Immature natural killer cell (primary cell): ENCODE results near the gene OCSTAMP. TPM values are rescaled to one million over a fixed set of nuclear protein-coding genes. Genes with fewer than 3 reads are reported as not detected.

ENCODE experiments used
- DNase-seq, 3 donors: peaks; one replicate each; pipeline ENCODE4 v3.0.0; 2022; ENCODE audit warnings: mixed read lengths in 1 of 3
- H3K27ac Mint-ChIP-seq, 6 donors: one replicate each; pipeline ENCODE4 v1.8.0; 2020; ENCODE audit warnings: mixed read lengths in 6 of 6, mild to moderate bottlenecking in 5 of 6, inconsistent platforms in 4 of 6, moderate library complexity in 3 of 6
- H3K27me3 Mint-ChIP-seq, 3 donors: one replicate each; pipeline ENCODE4 v1.8.0; 2020 to 2021; ENCODE audit warnings: low read depth in 3 of 3, mild to moderate bottlenecking in 3 of 3, mixed read lengths in 3 of 3, moderate library complexity in 3 of 3, inconsistent platforms in 1 of 3
- H3K36me3 Mint-ChIP-seq, 3 donors: one replicate each; pipeline ENCODE4 v1.8.0; 2020; ENCODE audit warnings: mixed read lengths in 3 of 3, inconsistent platforms in 2 of 3, mild to moderate bottlenecking in 2 of 3
- H3K4me1 Mint-ChIP-seq, 2 donors: one replicate each; pipeline ENCODE4 v1.8.0; 2020; ENCODE audit warnings: inconsistent platforms in 2 of 2, mild to moderate bottlenecking in 2 of 2, mixed read lengths in 2 of 2, moderate library complexity in 1 of 2
- H3K4me3 Mint-ChIP-seq, 5 donors: one replicate each; pipeline ENCODE4 v1.8.0; 2020; ENCODE audit warnings: mild to moderate bottlenecking in 5 of 5, mixed read lengths in 5 of 5, inconsistent platforms in 3 of 5, moderate library complexity in 3 of 5
- H3K9me3 Mint-ChIP-seq, 6 donors: one replicate each; pipeline ENCODE4 v1.8.0; 2020; ENCODE audit warnings: mild to moderate bottlenecking in 6 of 6, mixed read lengths in 6 of 6, inconsistent platforms in 4 of 6, moderate library complexity in 3 of 6
- polyA plus RNA-seq, 3 donors: library from polyadenylated mRNA; unstranded; fragments of 300-500 nt; fragmentation: Illumina TruSeq; gene quantifications; one replicate each; pipeline ENCODE4 v1.2.3, GENCODE V29; 2021

OCSTAMP gene
- polyA plus RNA-seq, 3 donors from 2014 or later, result not detected

DNA sequence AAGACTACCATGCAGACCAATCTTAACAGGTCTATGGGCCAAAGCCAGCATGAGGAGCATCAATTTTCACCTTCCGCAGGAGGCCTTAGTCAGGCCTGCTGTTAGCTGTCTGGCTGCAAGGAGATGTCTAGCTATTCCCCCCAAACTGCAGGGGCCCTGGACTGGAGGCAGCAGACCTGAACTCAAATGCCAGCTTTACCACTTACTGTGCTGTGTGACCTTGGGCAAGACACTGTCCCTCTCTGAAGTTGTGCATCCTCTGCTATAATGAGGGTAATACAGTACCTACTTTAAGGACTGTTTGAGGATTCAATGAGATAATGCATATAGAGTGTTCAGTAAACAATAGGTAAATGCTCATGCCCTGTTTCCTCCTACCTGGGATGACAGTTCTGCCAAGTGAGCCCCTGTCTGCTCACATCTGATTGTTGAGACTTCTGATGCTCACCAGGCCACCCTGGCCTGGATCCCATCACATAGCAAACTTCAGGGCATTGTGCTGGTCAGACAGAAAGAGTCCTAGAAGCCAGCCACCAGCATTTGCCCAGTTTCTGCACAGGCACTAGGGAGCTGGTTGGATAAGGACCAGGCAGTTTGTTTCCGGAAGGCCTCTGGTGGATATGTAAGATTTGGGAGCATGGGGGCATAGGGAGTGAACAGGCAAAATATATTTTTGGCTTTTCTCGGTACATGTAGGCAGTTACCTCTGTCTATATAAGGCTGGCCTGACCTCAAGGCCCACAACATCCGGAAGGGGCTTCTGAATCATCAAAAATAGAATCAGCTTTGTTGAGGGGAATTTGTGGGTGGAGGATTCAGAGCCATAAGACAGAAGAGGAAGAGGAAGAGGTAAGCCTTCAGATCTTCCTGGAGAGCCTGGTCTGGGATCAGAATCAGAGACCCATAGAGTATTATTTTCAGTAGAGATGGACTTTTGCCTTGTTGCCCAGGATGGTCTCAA, 2.3 kb upstream of the OCSTAMP start:
- peak overlapping the region; percentile 54 to 81 (median 69) for H3K4me3 Mint-ChIP-seq
- peak overlapping the region in 5 of 6 donors; percentile 22 to 74 (median 56) for H3K27ac Mint-ChIP-seq
- H3K27me3 Mint-ChIP-seq, result no peaks in the 10 kb centered on the region
- H3K36me3 Mint-ChIP-seq, result no peaks in the 10 kb centered on the region
- peak in 2 of 3 donors; percentile 25 to 29 for DNase-seq
- peaks cover 21 to 31% of the 10 kb centered on the region in 2 donors for H3K4me1 Mint-ChIP-seq
- no peaks in the 10 kb centered on the region for H3K9me3 Mint-ChIP-seq

GRCh38 chr20:46551522-46552381, 1.3 kb upstream of the OCSTAMP start:
- no peaks in the 10 kb centered on the region for H3K36me3 Mint-ChIP-seq
- no peaks in the 10 kb centered on the region for H3K27me3 Mint-ChIP-seq
- DNase-seq, result no peak
- no peak overlapping the region for H3K27ac Mint-ChIP-seq
- peaks cover 21 to 31% of the 10 kb centered on the region in 2 donors for H3K4me1 Mint-ChIP-seq
- peak overlapping the region in 2 of 5 donors; percentile 54 to 60 for H3K4me3 Mint-ChIP-seq
- H3K9me3 Mint-ChIP-seq, result no peaks in the 10 kb centered on the region

DNA sequence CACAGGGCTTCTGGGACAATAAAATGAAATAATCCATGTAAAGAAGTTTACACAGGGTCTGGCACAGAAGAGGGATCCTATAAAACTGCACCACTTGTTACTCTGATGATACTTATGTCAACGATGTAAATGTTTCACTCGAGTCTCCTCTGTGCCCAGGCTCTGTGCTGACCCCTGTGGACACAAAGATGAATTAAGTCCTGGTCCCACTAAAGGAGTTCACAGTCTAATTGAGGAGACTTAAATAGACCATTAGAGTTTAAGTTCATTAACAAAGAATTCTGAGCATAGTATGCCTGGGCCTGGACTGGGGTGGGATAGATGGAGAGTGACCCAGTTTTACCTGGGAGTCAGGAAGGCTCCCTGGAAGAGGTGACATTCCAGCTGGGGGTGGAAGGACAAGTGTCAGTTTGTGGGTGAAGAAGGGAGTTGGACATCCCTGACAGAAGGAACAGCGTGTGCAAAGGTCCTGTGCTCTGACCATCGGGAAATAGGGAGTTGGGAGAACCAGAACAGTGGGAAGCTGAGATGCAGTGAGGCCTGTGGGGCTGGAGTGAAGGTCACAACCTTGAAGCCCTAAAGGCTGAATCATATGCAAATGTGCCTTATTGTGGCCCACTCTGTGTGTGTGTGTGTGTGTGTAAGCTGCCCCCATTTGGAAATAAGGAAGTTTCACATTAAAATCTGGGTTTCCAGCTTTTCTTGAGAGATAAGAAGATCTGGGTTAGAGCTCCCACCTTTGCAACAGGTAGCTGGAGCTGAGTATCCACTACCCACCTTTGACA, 1.1 kb downstream of the OCSTAMP start:
- Mint-ChIP-seq H3K4me1 (peaks cover 30 to 35% of the 10 kb centered on the region in 2 donors), H3K9me3 (no peaks in the 10 kb centered on the region), H3K27me3 (no peaks in the 10 kb centered on the region), H3K27ac (no peak overlapping the region), H3K36me3 (no peaks in the 10 kb centered on the region), H3K4me3 (no peak overlapping the region)
- no peak for DNase-seq

DNA sequence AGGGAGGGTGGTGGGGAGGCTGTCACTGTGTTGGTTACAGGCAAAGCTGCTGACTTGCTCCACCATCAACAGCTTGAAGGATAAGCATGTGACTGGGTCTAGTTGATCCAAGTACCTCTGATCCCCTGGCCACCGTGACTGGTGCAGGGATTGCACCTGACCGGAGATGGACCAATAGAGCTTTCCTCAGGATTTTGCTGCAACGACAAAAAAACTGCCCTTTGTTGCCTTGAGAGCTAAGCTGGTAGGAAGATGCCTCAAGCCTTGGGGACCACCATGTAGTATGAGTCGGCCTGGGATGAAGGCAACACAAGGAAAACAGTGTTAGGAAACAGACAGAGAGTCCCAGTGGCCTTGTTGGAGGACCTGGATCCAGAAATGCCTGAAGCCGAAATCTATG, 1.8 kb downstream of the OCSTAMP start:
- no peak overlapping the region for H3K27ac Mint-ChIP-seq
- H3K4me3 Mint-ChIP-seq, result no peak overlapping the region
- no peak for DNase-seq
- no peaks in the 10 kb centered on the region for H3K9me3 Mint-ChIP-seq
- no peaks in the 10 kb centered on the region for H3K36me3 Mint-ChIP-seq
- no peaks in the 10 kb centered on the region for H3K27me3 Mint-ChIP-seq
- H3K4me1 Mint-ChIP-seq, result peaks cover 30 to 35% of the 10 kb centered on the region in 2 donors

DNA sequence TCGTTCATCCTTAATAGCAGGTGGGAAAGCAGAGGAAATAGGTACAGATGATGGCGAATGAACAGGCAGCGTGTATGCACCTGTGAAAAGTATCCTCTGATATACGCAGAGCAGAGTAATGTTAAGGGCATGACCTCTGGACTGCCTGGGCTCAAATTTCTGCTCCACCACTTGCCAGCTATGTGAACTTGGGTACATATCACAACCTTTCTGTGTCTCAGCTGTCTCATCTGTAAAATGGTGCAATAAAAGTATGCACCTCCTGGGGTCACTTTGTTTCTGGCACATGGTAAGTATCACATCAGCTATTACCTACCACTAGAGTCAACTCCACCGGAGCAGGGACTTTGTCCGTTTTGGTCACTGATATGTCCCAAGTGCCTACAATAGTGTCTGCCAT, 2.5 kb downstream of the OCSTAMP start:
- DNase-seq, result no peak
- no peaks in the 10 kb centered on the region for H3K36me3 Mint-ChIP-seq
- no peak overlapping the region for H3K4me3 Mint-ChIP-seq
- H3K9me3 Mint-ChIP-seq, result no peaks in the 10 kb centered on the region
- H3K4me1 Mint-ChIP-seq, result peaks cover 24 to 28% of the 10 kb centered on the region in 2 donors
- no peak overlapping the region for H3K27ac Mint-ChIP-seq
- no peaks in the 10 kb centered on the region for H3K27me3 Mint-ChIP-seq

DNA sequence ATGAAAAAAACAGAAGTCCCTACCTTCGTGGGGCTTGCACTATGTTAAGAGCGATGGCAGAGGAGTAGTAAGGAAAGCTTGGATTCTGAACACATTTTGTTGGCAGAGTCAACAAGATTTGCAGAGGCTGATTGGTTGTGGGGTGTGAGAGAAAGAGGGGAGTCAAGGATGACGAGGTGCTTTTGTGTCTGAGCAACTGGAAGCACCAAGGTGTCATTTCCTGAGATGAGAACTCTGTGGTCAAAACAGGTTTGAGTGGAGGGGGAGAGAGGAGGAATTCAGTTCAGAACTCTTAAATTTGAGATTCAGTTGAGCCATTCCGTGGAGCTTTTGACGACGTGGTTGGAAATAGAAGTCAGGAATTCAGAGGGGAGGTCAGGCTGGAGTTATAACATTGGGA, 3.5 kb downstream of the OCSTAMP start:
- no peak for DNase-seq
- Mint-ChIP-seq H3K27ac (no peak overlapping the region), H3K36me3 (no peaks in the 10 kb centered on the region), H3K4me1 (peaks cover 14 to 17% of the 10 kb centered on the region in 2 donors), H3K27me3 (no peaks in the 10 kb centered on the region), H3K4me3 (no peak overlapping the region), H3K9me3 (no peaks in the 10 kb centered on the region)

DNA sequence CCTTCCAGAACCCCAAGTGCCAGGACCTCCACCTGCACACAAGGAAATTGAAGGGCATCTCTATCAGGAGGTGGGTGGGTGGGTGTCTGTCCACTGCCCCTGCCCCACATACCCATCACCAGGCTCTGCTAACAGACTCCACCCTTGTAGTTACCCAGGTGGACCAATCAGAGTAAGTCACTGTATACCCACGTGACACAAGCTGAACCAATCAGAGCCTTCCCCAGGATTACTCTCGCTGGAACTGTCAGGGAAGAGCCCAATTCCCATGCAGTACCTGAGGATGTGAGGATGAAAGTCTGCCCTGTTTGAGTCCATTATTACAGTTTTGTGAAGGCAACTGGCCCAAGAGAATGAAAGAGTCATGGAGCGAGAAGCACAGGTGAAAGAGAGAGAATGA, 4.2 kb downstream of the OCSTAMP start:
- Mint-ChIP-seq H3K4me3 (no peak overlapping the region), H3K4me1 (peaks cover 9 to 12% of the 10 kb centered on the region in 2 donors), H3K9me3 (no peaks in the 10 kb centered on the region), H3K36me3 (no peaks in the 10 kb centered on the region), H3K27ac (no peak overlapping the region), H3K27me3 (no peaks in the 10 kb centered on the region)
- DNase-seq, result no peak

DNA sequence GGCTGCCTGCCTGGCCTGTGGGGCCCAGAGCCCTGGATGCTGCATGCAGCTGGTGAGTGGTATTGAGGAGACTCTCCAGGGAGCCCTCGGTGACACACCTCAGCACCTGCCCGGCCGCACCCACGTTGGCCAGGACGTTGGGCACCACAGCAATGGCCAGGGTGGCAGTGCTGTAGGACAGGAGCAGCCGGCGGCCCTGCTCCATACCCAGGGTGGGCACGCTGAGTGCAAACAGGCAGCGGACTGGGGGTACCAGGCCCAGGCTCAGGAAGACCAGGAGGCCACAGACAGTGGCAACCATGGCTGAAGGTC, 4.7 kb downstream of the OCSTAMP start:
- Mint-ChIP-seq H3K4me3 (no peak overlapping the region), H3K4me1 (peaks cover 9 to 12% of the 10 kb centered on the region in 2 donors), H3K27me3 (no peaks in the 10 kb centered on the region), H3K9me3 (no peaks in the 10 kb centered on the region), H3K27ac (no peak overlapping the region), H3K36me3 (no peaks in the 10 kb centered on the region)
- DNase-seq, result no peak

DNA sequence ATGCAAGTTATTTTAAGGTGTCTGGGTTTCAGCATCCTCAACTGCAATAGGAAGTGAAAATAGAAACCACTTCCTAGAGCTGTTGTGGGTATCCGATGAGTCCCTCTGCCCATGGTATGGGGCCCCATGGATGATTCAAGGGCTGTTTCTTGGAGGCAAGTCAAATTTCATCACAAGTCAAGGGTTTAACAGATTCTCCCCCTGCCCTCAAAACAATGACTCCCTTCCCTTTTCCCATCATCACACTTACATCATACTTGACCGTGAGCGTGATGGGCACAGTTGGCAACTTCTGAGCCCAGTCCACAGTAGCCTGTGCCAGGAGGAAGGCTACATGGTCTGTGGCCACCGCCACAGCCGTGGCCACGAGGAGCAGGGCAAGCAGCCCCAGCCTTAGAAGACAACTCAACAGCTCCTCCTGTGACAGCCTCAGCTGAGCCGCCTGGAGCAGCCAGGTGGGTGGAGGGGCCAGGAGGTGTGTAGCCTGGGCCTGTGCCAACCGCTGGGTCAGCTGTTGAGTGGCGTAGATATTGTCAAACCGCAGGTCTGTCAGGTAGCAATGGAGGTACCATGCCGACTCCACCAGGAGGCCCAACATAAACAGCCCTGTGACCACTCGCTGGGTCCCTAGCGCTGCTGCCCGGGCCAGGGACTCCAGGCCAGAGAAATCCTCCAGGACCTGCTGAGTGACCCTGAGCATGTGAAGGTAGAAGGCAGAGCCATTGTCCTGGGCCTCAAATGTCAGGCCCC, 5.2 kb downstream of the OCSTAMP start:
- Mint-ChIP-seq H3K4me1 (peaks cover 9 to 12% of the 10 kb centered on the region in 2 donors), H3K27ac (peak overlapping the region in 3 of 6 donors; percentile 16 to 63 (median 56)), H3K36me3 (no peaks in the 10 kb centered on the region), H3K9me3 (no peaks in the 10 kb centered on the region), H3K27me3 (no peaks in the 10 kb centered on the region), H3K4me3 (peak overlapping the region in 4 of 5 donors; percentile 40 to 60 (median 56))
- DNase-seq, result peak; percentile 11 to 20 (median 18)

GRCh38 chr20:46544576-46544975, 5.9 kb downstream of the OCSTAMP start:
- Mint-ChIP-seq H3K27me3 (no peaks in the 10 kb centered on the region), H3K27ac (no peak overlapping the region), H3K36me3 (no peaks in the 10 kb centered on the region), H3K9me3 (no peaks in the 10 kb centered on the region), H3K4me3 (peak overlapping the region in 1 of 5 donors; percentile 55), H3K4me1 (peaks cover 9 to 12% of the 10 kb centered on the region in 2 donors)
- no peak for DNase-seq

GRCh38 chr20:46543959-46544358, 6.5 kb downstream of the OCSTAMP start:
- no peak for DNase-seq
- Mint-ChIP-seq H3K4me3 (no peak overlapping the region), H3K27me3 (peaks cover 0 to 1% (median 0%) of the 10 kb centered on the region in 3 donors), H3K36me3 (no peaks in the 10 kb centered on the region), H3K27ac (no peak overlapping the region), H3K4me1 (peaks cover 9 to 12% of the 10 kb centered on the region in 2 donors), H3K9me3 (no peaks in the 10 kb centered on the region)

DNA sequence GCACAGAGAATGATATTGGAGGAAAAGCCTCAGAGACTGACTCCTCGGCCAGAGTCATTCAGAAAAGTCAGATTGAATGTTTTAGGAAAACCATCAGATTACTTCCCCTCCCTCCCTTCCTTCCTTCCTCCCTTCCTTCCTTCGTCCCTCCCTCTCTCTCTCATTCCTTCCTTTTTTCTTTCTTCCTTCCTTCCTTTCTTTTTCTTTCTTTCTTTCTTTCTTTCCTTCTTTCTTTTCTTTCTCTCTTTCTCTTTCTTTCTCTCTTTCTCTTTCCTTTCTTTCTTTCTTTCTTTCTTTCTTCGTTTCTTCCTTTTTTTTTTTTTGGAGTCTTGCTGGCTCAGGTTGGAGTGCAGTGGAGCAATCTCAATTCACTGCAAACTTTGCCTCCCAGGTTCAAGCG, 7.4 kb downstream of the OCSTAMP start:
- Mint-ChIP-seq H3K36me3 (no peaks in the 10 kb centered on the region), H3K9me3 (no peaks in the 10 kb centered on the region), H3K4me1 (peaks cover 9 to 12% of the 10 kb centered on the region in 2 donors), H3K27me3 (peaks cover 0 to 2% (median 2%) of the 10 kb centered on the region in 3 donors), H3K4me3 (no peak overlapping the region), H3K27ac (no peak overlapping the region)
- no peak for DNase-seq
